Measurements from ENCODE around the gene RPRD1B. TPM values are rescaled to one million over a fixed set of nuclear protein-coding genes. Genes with fewer than 3 reads are reported as not detected.

RPRD1B gene
- total and polyA plus RNA-seq, 2 donors: 45.0 to 85.2 TPM

DNA sequence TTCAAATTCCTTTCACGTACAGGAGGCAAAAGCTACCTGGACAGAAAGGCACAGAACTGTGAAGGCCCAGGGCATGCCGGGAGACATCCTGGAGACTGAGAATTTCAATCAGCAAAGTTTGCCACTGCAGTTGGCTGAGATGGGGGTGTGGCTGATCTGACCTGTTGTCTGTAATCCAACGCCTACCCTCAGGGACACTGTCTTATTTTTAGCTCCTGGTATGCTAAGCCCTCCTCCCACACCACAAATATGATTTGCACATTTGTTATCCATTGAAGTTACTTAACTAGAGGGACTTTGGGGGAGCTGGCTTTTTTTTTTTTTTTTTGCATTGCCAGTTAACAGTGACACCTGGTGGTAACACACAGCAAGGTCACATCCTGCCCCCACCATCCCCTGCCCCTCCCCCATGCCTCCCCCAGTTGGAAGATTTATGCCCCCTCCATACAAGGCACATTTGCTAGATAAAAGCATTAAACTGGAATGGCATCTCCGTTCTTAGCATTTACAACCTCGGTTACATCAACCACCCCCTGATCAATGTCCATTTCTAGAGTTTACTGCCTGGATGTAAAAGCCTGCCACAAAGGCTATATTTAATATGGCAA is 40.6 kb upstream of the RPRD1B start:
- DNase-seq (ENCODE audit: extremely low spot score): peak; percentile 62
- no peak overlapping the region for H3K4me3 ChIP-seq (ENCODE audit: low read depth, low read length)
- WGBS: 50% methylated on average over 5 of the region's 5 CpGs
- no peak overlapping the region for H3K27ac ChIP-seq (ENCODE audit: low read depth)
- peaks cover 2% of the 10 kb centered on the region for H3K36me3 ChIP-seq (ENCODE audit: insufficient read depth)
- H3K4me1 ChIP-seq (ENCODE audit: insufficient read depth): no peaks in the 10 kb centered on the region

DNA sequence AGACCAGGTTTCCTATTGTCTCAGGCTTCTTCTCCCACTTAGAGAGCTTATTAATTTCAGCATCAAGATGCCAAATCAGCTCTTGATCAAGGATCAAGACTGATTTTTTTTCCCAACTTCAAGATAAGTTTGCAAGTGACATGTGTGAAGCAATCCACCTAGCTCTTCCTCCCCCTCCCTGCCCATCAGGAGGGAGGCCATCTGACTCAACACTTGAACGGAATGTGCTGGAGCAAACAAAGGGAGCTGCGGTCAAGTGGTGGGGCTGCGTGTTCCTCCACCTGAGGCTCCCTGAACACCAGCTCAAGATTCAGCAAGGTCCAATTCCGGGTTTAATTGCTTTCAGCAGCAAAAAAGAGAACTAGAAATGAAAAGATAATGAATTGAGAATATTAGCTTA is 39.0 kb upstream of the RPRD1B start:
- Histone ChIP-seq H3K27ac (ENCODE audit: low read depth) (no peak overlapping the region), H3K4me1 (ENCODE audit: insufficient read depth) (no peaks in the 10 kb centered on the region), H3K4me3 (ENCODE audit: low read depth, low read length) (no peak overlapping the region), H3K36me3 (ENCODE audit: insufficient read depth) (peaks cover 2% of the 10 kb centered on the region)
- 84% methylated on average over 4 of the region's 4 CpGs for WGBS
- no peak for DNase-seq (ENCODE audit: extremely low spot score)

DNA sequence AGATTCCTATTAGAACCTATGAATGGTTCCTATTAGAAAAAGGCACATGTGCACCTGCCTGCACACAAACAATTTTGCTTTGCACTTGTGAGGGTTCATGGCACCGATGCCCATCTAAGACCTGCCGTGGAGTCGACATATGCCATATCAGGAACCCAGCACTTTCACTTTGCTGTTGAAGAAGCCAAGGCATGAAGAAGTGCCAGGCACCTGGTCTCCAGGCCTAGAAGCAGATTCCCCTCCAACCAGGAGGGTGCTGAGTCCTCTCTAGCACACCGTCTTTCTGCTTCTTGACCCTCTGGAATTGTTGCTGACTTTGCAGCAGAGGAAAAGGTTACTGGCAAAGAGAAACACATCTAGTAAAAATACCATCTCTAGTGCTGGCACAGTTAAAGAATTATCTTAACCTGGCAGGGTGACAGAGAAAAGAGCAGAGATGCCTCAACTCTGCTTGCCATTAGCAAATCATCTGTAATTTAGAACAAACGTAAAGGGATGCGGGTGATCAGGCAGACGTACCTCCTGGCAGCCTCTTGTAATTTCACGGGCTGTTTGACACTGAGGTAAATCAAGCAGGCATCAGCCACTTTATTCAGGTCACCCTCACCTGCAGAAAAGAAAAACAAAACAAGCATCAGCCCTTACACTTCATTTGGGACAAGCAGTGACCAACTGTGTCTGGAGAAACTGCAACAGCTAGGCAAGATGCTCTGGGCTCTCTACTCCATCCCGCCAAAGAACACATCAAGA is 37.5 kb upstream of the RPRD1B start:
- Histone ChIP-seq H3K27ac (ENCODE audit: low read depth) (no peak overlapping the region), H3K4me3 (ENCODE audit: low read depth, low read length) (no peak overlapping the region), H3K36me3 (ENCODE audit: insufficient read depth) (peaks cover 2% of the 10 kb centered on the region), H3K4me1 (ENCODE audit: insufficient read depth) (no peaks in the 10 kb centered on the region)
- WGBS: 83% methylated on average over 9 of the region's 9 CpGs
- DNase-seq (ENCODE audit: extremely low spot score): no peak

DNA sequence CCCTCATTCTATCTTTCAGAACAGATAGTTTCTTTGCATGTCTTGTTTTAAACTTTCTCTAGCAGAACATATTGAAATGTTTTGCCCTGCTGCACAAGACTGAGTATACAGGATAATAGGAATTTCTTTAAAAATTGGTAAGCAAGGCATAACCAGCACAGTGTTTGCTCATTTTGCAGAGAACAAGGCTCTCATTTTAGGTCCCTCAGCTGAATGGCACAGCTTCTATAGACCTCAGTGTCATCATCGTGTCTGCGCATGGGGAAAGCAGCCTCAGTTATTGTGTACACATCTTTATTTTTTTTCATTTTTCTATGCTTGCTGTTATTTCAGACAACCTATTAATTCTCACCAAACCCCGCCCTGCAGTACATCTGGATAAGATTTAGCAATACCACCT is 36.0 kb upstream of the RPRD1B start:
- no peak for DNase-seq (ENCODE audit: extremely low spot score)
- no peaks in the 10 kb centered on the region for H3K4me1 ChIP-seq (ENCODE audit: insufficient read depth)
- H3K36me3 ChIP-seq (ENCODE audit: insufficient read depth): peaks cover 5% of the 10 kb centered on the region
- no peak overlapping the region for H3K4me3 ChIP-seq (ENCODE audit: low read depth, low read length)
- H3K27ac ChIP-seq (ENCODE audit: low read depth): no peak overlapping the region
- WGBS: 92% methylated on average over 3 of the region's 3 CpGs

DNA sequence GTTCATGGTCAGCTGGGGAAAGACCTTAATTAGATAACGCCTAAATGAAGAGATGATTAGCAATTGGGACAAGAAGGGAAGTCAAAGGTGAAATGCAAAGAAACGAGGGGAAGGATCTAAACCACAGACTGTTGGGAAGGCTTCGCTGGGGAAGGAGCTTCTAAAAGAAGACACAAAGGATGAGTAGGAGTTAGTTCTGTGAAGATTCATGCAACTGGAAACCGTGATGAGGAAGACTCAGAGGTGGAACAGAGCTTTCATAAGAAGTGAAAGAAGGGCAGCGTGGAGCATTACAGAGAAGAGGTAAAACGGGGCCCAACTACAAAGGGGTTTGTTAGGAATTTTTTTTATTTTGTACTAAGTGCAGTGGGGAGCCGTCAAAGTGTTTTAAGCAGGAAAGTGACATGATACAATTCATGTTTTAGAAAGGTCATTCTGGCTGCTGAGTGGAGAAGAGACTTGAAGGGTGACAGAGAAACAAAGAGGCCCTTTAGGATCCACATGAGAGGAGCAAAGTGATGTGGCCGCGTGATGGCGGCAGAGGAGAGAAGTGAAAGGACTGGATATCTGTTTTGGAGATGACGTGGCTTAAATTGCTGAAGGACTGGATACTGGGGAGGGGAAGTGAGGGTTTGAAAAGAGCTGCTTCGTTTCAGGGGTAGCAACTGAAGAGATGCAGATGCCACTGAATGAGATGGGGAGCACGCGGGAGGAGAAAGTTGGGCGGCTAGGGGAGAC is 33.9 kb upstream of the RPRD1B start:
- no peaks in the 10 kb centered on the region for H3K4me1 ChIP-seq (ENCODE audit: insufficient read depth)
- 90% methylated on average over 15 of the region's 15 CpGs for WGBS
- no peak for DNase-seq (ENCODE audit: extremely low spot score)
- H3K4me3 ChIP-seq (ENCODE audit: low read depth, low read length): no peak overlapping the region
- H3K36me3 ChIP-seq (ENCODE audit: insufficient read depth): peaks cover 8% of the 10 kb centered on the region
- H3K27ac ChIP-seq (ENCODE audit: low read depth): no peak overlapping the region

DNA sequence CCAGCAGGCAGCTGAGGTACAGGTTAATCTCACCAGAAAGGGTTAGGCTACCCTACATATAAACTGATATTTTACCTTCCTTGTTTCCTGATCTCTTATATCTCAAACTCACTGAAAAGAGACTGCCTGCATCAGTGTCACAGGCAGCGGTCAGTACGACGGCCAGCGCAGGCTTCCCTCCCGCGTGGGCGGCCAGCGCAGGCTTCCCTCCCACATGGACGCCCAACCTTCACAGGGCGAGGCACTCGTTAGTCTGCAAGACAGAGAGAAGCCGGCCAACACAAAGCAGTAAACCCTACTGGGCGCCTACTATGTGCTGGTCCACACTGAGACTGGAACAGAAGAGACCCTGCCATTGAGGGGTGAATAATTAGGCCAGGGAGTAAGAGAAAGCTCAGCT is 33.3 kb upstream of the RPRD1B start:
- Histone ChIP-seq H3K27ac (ENCODE audit: low read depth) (no peak overlapping the region), H3K36me3 (ENCODE audit: insufficient read depth) (peaks cover 8% of the 10 kb centered on the region), H3K4me3 (ENCODE audit: low read depth, low read length) (no peak overlapping the region), H3K4me1 (ENCODE audit: insufficient read depth) (no peaks in the 10 kb centered on the region)
- 92% methylated on average over 13 of the region's 13 CpGs for WGBS
- no peak for DNase-seq (ENCODE audit: extremely low spot score)

DNA sequence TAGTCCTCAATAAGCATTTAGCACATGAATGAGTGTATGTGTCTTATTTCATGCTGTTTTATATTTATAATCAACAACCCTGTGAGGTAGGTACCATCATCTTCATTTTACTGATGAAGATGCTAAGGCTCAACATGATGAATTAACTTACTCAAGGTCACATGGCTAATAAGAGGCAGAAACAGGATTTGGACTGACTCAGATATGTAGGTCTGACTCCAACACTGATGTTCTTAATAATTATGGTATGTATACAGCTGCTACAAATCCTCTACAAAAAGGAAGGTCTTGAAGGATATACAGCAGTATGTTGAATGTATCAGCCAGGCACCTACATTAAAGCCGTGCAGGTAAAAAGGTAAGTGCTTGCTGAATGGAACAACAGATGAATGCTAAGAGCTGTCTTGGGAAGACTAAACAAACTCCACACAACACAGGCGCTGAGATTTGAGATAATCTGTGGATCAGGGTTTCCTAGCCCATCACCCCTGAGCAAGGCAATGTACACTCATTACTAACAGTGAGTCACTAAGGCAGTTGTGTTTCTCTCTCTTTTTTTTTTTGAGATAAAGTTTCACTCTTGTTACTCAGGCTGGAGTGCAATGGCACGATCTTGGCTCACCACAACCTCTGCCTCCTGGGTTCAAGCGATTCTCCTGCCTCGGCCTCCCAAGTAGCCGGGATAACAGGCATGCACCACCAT is 32.2 kb upstream of the RPRD1B start:
- Histone ChIP-seq H3K27ac (ENCODE audit: low read depth) (no peak overlapping the region), H3K4me3 (ENCODE audit: low read depth, low read length) (no peak overlapping the region), H3K4me1 (ENCODE audit: insufficient read depth) (no peaks in the 10 kb centered on the region), H3K36me3 (ENCODE audit: insufficient read depth) (peaks cover 6% of the 10 kb centered on the region)
- 83% methylated on average over 6 of the region's 6 CpGs for WGBS
- DNase-seq (ENCODE audit: extremely low spot score): no peak

DNA sequence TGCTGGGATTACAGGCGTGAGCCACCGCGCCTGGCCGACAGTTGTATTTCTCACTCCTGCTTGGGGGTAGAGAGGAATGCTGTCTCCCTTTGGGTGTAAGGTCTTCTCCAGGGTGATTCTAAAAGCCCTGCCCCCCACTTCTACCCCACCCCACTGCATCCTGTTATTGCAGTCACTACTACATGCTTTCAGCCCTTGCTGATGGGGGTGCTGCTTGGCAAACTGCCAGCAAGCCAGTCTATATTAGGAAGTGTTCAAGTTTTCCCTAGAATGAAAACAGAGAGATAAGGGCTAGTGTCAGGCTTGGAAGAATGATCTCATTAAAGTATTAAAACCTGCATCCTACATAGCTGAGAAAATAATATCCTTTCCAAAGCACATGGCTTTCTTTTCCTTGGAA is 31.6 kb upstream of the RPRD1B start:
- Histone ChIP-seq H3K36me3 (ENCODE audit: insufficient read depth) (peaks cover 6% of the 10 kb centered on the region), H3K27ac (ENCODE audit: low read depth) (no peak overlapping the region), H3K4me1 (ENCODE audit: insufficient read depth) (no peaks in the 10 kb centered on the region), H3K4me3 (ENCODE audit: low read depth, low read length) (no peak overlapping the region)
- 90% methylated on average over 4 of the region's 4 CpGs for WGBS
- no peak for DNase-seq (ENCODE audit: extremely low spot score)

DNA sequence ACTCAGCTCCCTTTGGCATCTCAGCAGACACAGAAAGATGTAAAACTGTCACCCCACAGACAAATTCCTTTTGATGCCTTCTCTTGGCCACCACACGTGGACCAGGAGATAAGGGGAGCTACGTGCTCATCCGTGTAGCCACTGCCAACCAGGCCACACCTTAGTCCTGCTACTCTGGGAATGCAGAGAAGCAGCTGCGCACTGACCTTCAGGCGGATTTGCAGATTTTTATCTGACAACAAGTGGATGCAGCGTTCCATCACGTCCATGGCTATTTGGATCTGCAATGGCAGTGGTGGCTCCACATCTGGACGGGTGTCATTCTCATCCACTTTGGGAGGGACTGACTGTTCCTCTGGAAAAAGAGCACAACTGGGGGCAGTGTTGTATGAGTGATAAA is 31.1 kb upstream of the RPRD1B start:
- Histone ChIP-seq H3K36me3 (ENCODE audit: insufficient read depth) (peaks cover 6% of the 10 kb centered on the region), H3K4me1 (ENCODE audit: insufficient read depth) (no peaks in the 10 kb centered on the region), H3K4me3 (ENCODE audit: low read depth, low read length) (no peak overlapping the region), H3K27ac (ENCODE audit: low read depth) (no peak overlapping the region)
- 59% methylated on average over 8 of the region's 8 CpGs for WGBS
- DNase-seq (ENCODE audit: extremely low spot score): no peak

DNA sequence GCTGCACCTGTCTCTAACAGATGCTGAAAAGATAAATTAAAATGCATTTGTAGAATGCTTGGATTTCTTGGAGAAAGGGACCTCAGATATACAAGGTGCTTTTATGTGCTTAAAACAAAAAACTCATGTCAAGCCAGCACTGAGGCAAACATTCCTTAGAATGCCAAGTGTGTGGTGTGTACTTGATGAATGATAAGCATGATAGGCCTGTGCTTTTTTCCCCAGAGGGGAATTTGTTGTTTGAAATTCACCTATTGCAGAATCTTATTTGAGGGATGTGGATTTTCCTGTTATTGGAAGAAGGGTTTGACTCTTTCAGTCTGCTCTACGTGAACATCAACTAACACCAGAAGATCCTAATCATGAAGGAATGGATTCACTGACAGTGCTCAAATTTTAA is 29.1 kb upstream of the RPRD1B start:
- DNase-seq (ENCODE audit: extremely low spot score): no peak
- Histone ChIP-seq H3K36me3 (ENCODE audit: insufficient read depth) (peaks cover 8% of the 10 kb centered on the region), H3K4me3 (ENCODE audit: low read depth, low read length) (no peak overlapping the region), H3K4me1 (ENCODE audit: insufficient read depth) (no peaks in the 10 kb centered on the region), H3K27ac (ENCODE audit: low read depth) (no peak overlapping the region)
- 88% methylated on average over 1 of the region's 1 CpG for WGBS

DNA sequence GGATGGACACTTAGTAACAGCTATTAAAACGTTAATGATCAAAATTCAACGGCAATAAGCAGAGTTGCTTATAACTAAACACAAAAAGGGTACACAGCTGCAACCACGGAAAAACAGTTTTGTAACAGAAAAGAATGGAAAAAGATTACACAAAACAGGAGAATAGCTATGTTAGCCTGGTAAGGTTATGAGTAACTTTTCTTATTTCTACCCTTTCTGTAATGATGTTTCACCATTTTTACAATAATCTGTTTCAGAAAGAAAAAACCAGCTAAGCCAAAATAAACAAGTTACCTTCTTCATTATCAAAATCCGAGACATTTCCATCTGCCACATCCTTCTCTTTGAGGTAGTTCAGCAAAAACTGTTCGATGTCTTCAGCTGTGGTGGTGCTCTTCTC is 27.6 kb upstream of the RPRD1B start:
- WGBS: 88% methylated on average over 5 of the region's 5 CpGs
- Histone ChIP-seq H3K27ac (ENCODE audit: low read depth) (no peak overlapping the region), H3K36me3 (ENCODE audit: insufficient read depth) (peaks cover 8% of the 10 kb centered on the region), H3K4me1 (ENCODE audit: insufficient read depth) (no peaks in the 10 kb centered on the region), H3K4me3 (ENCODE audit: low read depth, low read length) (no peak overlapping the region)
- no peak for DNase-seq (ENCODE audit: extremely low spot score)

DNA sequence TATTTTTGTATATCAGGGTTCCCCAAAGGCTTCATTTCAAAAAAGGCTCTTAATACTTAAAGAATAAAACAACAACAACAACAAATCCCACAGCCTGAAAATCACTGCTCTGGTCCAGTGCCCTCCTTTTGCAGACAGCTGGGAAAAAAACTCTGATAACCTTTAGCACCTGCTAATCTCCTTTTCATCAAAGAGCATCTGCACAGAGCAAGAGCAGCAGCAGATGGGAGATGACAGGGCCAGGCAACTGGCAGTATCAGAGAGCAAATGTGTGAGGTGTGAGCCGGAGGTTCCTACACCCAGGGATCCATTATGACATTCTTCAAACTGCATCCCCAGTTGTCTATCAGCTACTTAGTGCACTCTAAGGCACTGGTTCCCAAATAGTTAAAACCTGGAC is 26.0 kb upstream of the RPRD1B start:
- Histone ChIP-seq H3K4me3 (ENCODE audit: low read depth, low read length) (no peak overlapping the region), H3K27ac (ENCODE audit: low read depth) (no peak overlapping the region), H3K4me1 (ENCODE audit: insufficient read depth) (no peaks in the 10 kb centered on the region), H3K36me3 (ENCODE audit: insufficient read depth) (peaks cover 5% of the 10 kb centered on the region)
- WGBS: 92% methylated on average over 1 of the region's 1 CpG
- no peak for DNase-seq (ENCODE audit: extremely low spot score)

DNA sequence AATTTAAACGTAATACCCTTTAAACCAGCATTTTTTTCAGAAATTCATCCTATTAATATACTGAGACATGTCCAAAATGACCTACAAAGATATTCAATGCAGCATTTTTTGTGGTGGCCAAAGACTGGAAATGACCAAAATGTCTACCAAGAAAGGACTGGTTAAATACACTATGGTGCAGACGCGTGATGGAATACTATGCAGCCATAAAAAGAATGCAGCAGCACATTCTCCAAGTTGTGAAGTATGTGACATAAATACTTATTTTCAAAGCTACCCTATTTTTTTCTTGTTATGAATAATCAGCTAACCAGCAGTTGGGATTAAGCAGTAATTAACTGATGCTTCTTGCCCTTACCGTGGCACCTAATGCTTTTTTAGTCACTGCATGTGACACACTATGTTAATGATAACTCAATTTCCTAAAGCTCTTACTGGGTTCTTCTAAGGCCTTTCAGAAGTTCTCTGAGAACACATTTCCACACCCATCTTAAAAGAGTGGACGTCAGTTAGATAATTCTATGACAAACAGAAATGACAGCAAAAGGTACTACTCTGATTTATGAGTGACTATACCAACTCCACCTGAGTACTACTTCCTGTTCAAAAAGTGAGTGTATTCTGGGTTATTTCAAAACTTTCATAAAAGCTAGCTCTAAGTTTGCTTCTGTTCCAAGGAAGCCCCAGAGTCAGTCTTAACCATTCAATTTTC is 25.2 kb upstream of the RPRD1B start:
- no peaks in the 10 kb centered on the region for H3K4me1 ChIP-seq (ENCODE audit: insufficient read depth)
- H3K4me3 ChIP-seq (ENCODE audit: low read depth, low read length): no peak overlapping the region
- no peak overlapping the region for H3K27ac ChIP-seq (ENCODE audit: low read depth)
- H3K36me3 ChIP-seq (ENCODE audit: insufficient read depth): peaks cover 5% of the 10 kb centered on the region
- 95% methylated on average over 5 of the region's 5 CpGs for WGBS
- no peak for DNase-seq (ENCODE audit: extremely low spot score)

Data from urinary bladder (tissue), 4 donors.